GM12878 (cell line): ENCODE data around the gene HCFC1. TPM values are rescaled to one million over a fixed set of nuclear protein-coding genes. Genes with fewer than 3 reads are reported as not detected.

Experiments used
- BHLHE40 ChIP-seq, 2 experiments: fragments of 450-650 bp in 1 of 2; IDR thresholded peaks; 2 replicates each; pipeline ENCODE4 v1.6.1; 2011 to 2017; ENCODE audit warnings: low read depth in 2 of 2, borderline replicate concordance in 1 of 2, improper control_type of control experiment in 1 of 2, low read length in 1 of 2, mild to moderate bottlenecking in 1 of 2
- CHD4 ChIP-seq: fragments of 200-600 bp; sonication (generic); IDR thresholded peaks from 2 replicates; pipeline ENCODE4 v1.6.1; 2016; ENCODE audit warnings: mild to moderate bottlenecking
- FOS ChIP-seq: IDR thresholded peaks from 3 replicates; pipeline ENCODE4 v1.6.1; 2011; ENCODE audit warnings: borderline replicate concordance; ENCODE audit not compliant: insufficient read length; ENCODE audit errors: extremely low read depth
- HDAC6 ChIP-seq: fragments of 200-600 bp; sonication (generic); IDR thresholded peaks from one replicate; pipeline ENCODE4 v1.8.0; 2017; ENCODE audit warnings: antibody characterized with exemption; ENCODE audit not compliant: unreplicated experiment
- MEF2A ChIP-seq: IDR thresholded peaks from 2 replicates; pipeline ENCODE4 v1.6.1; 2011; ENCODE audit warnings: low read depth, mild to moderate bottlenecking, low read length, moderate library complexity; ENCODE audit not compliant: insufficient read depth
- MTA3 ChIP-seq: IDR thresholded peaks from 2 replicates; pipeline ENCODE4 v1.6.1; 2012; ENCODE audit warnings: low read length, inconsistent platforms, borderline replicate concordance
- MXI1 ChIP-seq: fragments of 150-350 bp; IDR thresholded peaks from 2 replicates; pipeline ENCODE4 v1.6.1; 2011; ENCODE audit warnings: low read depth, mild to moderate bottlenecking, inconsistent platforms, low read length, improper control_type of control experiment
- MYC ChIP-seq: IDR thresholded peaks from 2 replicates; pipeline ENCODE4 v1.6.1; 2011; ENCODE audit warnings: mild to moderate bottlenecking, low read length, moderate library complexity, inconsistent platforms; ENCODE audit not compliant: insufficient read depth, insufficient replicate concordance, insufficient read length, severe bottlenecking
- NBN ChIP-seq: fragments of 450-650 bp; IDR thresholded peaks from 2 replicates; pipeline ENCODE4 v1.6.1; 2016
- NFXL1 ChIP-seq: fragments of 450-650 bp; IDR thresholded peaks from 2 replicates; pipeline ENCODE4 v1.6.1; 2017; ENCODE audit warnings: antibody characterized with exemption, mild to moderate bottlenecking, borderline replicate concordance
- NRF1 ChIP-seq: conservative IDR thresholded peaks from 2 replicates; pipeline ENCODE4 v1.6.1; 2011; ENCODE audit warnings: mild to moderate bottlenecking, low read depth, low read length, improper control_type of control experiment
- POLR2A ChIP-seq: IDR thresholded peaks from 2 replicates; pipeline ENCODE4 v1.6.1; 2011; ENCODE audit warnings: low read depth, mild to moderate bottlenecking, low read length
- POLR2AphosphoS5 ChIP-seq: IDR thresholded peaks from 2 replicates; pipeline ENCODE4 v1.6.1; 2011; ENCODE audit warnings: mild to moderate bottlenecking, low read length, inconsistent platforms
- RELA ChIP-seq: fragments of 450-650 bp; IDR thresholded peaks from 2 replicates; pipeline ENCODE4 v1.8.0; 2014; ENCODE audit warnings: borderline replicate concordance; ENCODE audit not compliant: partially characterized antibody
- SRF ChIP-seq, 2 experiments: IDR thresholded peaks; 2 replicates each; pipeline ENCODE4 v1.6.1; 2011; ENCODE audit warnings: low read depth in 2 of 2, low read length in 2 of 2, mild to moderate bottlenecking in 1 of 2, moderate library complexity in 1 of 2
- ZBTB11 ChIP-seq: fragments of 450-650 bp; formaldehyde crosslinking; IDR thresholded peaks from 2 replicates; pipeline ENCODE4 v1.5.0; 2022; ENCODE audit warnings: mild to moderate bottlenecking, missing genetic modification characterization
- polyA plus RNA-seq, 11 experiments: library from polyadenylated mRNA; depleted of rRNA in 4 of 11; unstranded in 6 of 11; stranded (reverse) in 5 of 11; fragments of >200 nt; fragmentation: Nextera tagmentation in 4 of 11; fragmentation: Illumina TruSeq in 1 of 11; extraction: Ambion mirVana in 4 of 11; extraction: Trizol in 1 of 11; gene quantifications; 1 replicate in 1 of 11; 2 replicates in 10 of 11; pipeline versions ENCODE4 v1.2.1 to v1.2.3, GENCODE V29; 2011 to 2016; ENCODE audit warnings: inconsistent platforms in 2 of 11, missing spikeins in 2 of 11, low read depth in 1 of 11
- total RNA-seq, 4 experiments: library from RNA; depleted of rRNA in 3 of 4; stranded (reverse); fragments of >200 nt in 3 of 4; fragmentation: Illumina TruSeq in 1 of 4; extraction: Trizol in 1 of 4; gene quantifications; 2 replicates each; pipeline versions ENCODE4 v1.2.1 to v1.2.3, GENCODE V29; 2013 to 2021
- TF ChIP-seq, protein P1 (sequence below): fragments of 450-650 bp; IDR thresholded peaks from 2 replicates; pipeline ENCODE4 v1.6.1; 2017; ENCODE audit warnings: mild to moderate bottlenecking, moderate library complexity
- TF ChIP-seq, protein P2 (sequence below): IDR thresholded peaks from 2 replicates; pipeline ENCODE4 v1.6.1; 2012; ENCODE audit warnings: improper control_type of control experiment, low read depth, low read length; ENCODE audit not compliant: insufficient replicate concordance

Gene HCFC1
- total and polyA plus RNA-seq, 10 of the 15 experiments (the other 5 are each of a cell fraction or from before 2014, with no cell fraction given): 3.9 to 92.7 (median 23.5) TPM

DNA sequence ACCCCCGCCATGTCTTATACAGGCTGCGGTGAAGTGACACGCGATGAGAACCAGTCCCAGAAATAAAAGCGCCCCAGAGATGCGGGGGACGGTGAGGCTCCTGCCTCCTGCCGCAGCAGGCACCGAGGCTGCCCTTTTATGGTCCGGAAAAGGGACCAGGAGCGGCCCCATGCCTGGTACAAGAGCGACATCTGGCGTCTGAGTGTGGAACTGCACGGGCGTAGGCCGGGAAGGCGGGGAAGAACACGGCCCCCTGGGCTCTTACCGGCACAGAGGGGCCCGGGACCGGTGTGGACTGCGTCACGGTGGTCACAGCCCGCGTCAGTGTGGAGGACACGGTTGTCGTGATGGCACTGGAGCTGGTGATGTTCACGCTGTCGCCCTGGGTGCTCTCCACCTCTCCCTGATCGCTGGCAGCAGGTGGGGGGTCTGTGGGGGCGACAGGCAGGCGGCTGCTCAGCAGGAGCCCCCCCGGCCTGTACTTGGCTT is 18.2 kb downstream of the HCFC1 start (continued):
- TF ChIP-seq POLR2AphosphoS5 (0 out of 2 replicates have a peak, but pooled peaks have one; percentile 36), NFXL1 (no peak), SRF (IDR thresholded peaks at IDR 0.05; ENCODE audit: low read depth in 2 of 2, low read length in 2 of 2) (peak; percentile 93 to 95), FOS (no peak), RELA (peak; percentile 39), NBN (no peak), NRF1 (no peak), BHLHE40 (IDR thresholded peaks at IDR 0.05; ENCODE audit: borderline replicate concordance in 1 of 2, low read depth in 2 of 2, low read length in 1 of 2) (peak in 1 of 2 experiments; percentile 27; a peak in 1 of 4 replicates), MTA3 (no peak), POLR2A (peak; percentile 74), ZBTB11 (CRISPR knock-in tag) (no peak), MXI1 (no peak), MYC (no peak), HDAC6 (no peak), CHD4 (no peak), MEF2A (no peak)
- TF ChIP-seq, protein P1, sequence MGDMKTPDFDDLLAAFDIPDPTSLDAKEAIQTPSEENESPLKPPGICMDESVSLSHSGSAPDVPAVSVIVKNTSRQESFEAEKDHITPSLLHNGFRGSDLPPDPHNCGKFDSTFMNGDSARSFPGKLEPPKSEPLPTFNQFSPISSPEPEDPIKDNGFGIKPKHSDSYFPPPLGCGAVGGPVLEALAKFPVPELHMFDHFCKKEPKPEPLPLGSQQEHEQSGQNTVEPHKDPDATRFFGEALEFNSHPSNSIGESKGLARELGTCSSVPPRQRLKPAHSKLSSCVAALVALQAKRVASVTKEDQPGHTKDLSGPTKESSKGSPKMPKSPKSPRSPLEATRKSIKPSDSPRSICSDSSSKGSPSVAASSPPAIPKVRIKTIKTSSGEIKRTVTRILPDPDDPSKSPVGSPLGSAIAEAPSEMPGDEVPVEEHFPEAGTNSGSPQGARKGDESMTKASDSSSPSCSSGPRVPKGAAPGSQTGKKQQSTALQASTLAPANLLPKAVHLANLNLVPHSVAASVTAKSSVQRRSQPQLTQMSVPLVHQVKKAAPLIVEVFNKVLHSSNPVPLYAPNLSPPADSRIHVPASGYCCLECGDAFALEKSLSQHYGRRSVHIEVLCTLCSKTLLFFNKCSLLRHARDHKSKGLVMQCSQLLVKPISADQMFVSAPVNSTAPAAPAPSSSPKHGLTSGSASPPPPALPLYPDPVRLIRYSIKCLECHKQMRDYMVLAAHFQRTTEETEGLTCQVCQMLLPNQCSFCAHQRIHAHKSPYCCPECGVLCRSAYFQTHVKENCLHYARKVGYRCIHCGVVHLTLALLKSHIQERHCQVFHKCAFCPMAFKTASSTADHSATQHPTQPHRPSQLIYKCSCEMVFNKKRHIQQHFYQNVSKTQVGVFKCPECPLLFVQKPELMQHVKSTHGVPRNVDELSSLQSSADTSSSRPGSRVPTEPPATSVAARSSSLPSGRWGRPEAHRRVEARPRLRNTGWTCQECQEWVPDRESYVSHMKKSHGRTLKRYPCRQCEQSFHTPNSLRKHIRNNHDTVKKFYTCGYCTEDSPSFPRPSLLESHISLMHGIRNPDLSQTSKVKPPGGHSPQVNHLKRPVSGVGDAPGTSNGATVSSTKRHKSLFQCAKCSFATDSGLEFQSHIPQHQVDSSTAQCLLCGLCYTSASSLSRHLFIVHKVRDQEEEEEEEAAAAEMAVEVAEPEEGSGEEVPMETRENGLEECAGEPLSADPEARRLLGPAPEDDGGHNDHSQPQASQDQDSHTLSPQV: no peak
- TF ChIP-seq, protein P2, sequence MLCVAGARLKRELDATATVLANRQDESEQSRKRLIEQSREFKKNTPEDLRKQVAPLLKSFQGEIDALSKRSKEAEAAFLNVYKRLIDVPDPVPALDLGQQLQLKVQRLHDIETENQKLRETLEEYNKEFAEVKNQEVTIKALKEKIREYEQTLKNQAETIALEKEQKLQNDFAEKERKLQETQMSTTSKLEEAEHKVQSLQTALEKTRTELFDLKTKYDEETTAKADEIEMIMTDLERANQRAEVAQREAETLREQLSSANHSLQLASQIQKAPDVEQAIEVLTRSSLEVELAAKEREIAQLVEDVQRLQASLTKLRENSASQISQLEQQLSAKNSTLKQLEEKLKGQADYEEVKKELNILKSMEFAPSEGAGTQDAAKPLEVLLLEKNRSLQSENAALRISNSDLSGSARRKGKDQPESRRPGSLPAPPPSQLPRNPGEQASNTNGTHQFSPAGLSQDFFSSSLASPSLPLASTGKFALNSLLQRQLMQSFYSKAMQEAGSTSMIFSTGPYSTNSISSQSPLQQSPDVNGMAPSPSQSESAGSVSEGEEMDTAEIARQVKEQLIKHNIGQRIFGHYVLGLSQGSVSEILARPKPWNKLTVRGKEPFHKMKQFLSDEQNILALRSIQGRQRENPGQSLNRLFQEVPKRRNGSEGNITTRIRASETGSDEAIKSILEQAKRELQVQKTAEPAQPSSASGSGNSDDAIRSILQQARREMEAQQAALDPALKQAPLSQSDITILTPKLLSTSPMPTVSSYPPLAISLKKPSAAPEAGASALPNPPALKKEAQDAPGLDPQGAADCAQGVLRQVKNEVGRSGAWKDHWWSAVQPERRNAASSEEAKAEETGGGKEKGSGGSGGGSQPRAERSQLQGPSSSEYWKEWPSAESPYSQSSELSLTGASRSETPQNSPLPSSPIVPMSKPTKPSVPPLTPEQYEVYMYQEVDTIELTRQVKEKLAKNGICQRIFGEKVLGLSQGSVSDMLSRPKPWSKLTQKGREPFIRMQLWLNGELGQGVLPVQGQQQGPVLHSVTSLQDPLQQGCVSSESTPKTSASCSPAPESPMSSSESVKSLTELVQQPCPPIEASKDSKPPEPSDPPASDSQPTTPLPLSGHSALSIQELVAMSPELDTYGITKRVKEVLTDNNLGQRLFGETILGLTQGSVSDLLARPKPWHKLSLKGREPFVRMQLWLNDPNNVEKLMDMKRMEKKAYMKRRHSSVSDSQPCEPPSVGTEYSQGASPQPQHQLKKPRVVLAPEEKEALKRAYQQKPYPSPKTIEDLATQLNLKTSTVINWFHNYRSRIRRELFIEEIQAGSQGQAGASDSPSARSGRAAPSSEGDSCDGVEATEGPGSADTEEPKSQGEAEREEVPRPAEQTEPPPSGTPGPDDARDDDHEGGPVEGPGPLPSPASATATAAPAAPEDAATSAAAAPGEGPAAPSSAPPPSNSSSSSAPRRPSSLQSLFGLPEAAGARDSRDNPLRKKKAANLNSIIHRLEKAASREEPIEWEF: no peak
